Activated CD4-positive, alpha-beta T cell treated with anti-CD3 and anti-CD28 coated beads, Interleukin-2, amount 50 U/mL, for 1 hour (primary cell): ENCODE measurements around the gene SHF.
"Not testable (repeated sequence)": the region's sequence is repeated elsewhere in the genome, so short reads cannot be mapped to it uniquely, and the experiment has no call there.

Experiments used
- DNase-seq: peaks from one replicate; pipeline ENCODE4 v3.0.0-alpha.2; 2020

SHF gene

GRCh38 chr15:45187894-45188830 is at the start of gene SHF:
Gene SHF, minus strand, starts transcription at chr15:45187966. Its CDS starts 15 bp downstream, at chr15:45187951.
- peak; percentile 55 for DNase-seq

GRCh38 chr15:45236806-45237205 is 49.0 kb upstream of the SHF start:
- not testable (repeated sequence) for DNase-seq

GRCh38 chr15:45234562-45235235 is 46.9 kb upstream of the SHF start:
- DNase-seq: no peak

GRCh38 chr15:45231864-45232562 is 44.2 kb upstream of the SHF start:
- DNase-seq: no peak

GRCh38 chr15:45231132-45231531 is 43.4 kb upstream of the SHF start:
- no peak for DNase-seq

DNA sequence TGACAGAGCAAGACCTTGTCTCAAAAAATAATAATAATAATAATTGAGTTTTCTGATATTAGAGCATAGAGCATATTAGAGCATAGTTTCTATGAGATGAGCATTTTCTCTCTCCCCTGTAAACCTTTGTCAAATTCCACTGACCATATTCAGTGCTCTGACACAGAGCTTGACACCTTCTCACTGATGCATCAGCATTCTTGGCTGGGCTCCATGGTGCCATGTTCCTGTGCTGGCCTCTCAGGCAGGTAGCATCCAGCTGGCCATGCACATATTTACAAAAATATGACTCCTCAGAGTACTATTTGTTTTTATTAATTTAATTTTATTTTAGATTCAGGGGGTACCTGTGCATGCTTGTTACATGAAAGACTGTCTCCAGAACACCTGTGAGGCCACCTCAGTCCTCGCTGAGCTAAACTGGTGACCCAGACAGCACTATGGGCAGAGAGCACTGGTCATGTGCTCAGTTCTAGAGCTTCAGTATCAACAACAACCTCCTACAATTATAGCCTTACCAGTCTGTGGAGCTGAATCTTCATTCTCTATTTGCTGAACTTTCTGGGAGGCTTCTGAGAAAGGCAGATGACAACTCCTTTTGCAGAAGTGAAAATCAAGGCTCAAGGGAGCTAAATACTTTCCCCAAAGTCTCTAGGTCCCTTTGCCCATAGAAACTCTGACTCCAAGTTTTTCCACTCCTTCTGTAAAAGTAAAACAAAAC is 42.6 kb upstream of the SHF start:
- no peak for DNase-seq

GRCh38 chr15:45228931-45229330 is 41.2 kb upstream of the SHF start:
- no peak for DNase-seq

DNA sequence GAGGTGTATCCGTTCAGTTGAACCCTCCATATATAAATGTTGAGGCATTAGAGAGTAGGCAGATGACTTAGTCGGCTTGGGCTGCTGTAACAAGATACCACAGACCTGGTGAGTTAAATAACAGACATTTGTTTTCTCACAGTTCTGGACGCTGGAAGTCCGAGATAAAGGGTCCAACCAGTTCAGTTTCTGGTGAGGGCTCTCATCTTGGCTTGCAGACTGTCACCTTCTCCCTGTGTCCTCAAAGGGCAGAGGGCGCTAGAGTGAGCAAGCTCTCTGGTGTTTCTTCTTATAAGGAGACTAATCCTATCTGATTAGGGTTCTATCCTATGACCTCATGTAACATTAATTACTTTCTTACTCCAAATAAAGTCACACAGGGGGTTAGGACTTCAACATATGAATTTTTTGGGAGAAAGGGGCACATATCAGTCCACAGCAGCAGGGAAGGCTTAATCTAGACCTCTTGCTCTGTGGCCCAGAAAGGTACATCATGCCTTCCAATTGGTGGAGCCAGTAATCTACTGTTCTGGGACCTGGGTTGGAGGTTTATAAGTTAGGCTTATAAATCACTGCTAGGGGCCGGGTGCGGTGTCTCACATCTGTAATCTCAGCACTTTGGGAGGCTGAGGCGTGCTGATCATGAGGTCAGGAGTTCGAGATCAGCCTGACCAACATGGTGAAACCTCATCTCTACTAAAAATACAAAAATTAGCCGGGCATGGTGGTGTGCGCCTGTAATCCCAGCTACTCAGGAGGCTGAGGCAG is 37.9 kb upstream of the SHF start:
- no peak for DNase-seq

- no peak for DNase-seq
Observed at GRCh38 chr15:45224621-45225217, 37.0 kb upstream of the SHF start.

DNA sequence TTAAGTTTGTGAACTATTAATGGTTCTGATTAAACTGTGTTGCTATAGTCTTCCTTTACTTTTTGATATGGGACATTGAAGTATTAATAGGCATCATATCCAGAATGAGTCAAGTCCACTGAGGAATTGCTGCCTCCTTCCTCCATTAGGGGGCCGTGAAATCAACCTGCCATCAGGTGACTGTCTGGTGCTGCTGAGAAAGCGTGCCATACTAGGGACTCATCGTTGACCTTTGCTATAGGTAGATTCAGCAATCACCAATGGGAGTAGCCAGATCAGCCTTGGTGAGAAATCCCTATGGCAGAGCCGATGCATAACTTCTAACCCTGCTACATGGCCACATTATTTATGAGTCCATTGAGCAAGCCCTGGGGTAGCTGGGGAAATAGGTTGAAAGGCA is 34.2 kb upstream of the SHF start:
- no peak for DNase-seq

DNA sequence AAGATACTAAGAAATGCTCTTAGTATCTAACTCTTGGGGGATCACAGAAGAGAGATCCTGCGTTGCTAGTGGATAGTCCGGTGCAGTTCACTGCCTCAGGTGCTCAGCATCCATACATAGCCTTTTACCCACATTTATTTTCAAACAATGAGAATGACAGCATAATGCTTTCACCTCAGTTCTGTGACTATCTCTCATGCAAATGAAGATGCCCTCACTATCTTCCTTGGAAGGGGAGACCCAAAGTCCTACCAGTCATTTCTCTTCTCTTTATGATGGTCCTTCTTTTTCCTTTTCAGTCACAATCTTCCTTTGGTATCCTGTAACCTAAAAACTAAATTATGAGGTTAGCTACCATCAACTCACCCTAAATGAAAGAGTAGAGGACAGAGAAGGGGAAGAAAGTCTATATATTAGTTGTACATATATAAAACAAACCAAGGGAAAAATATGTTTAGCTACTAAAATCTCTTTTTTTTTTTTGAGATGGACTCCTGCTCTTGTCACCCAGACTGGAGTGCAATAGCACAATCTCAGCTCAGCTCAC is 33.4 kb upstream of the SHF start:
- DNase-seq: no peak

- DNase-seq: no peak
Observed at GRCh38 chr15:45212493-45212892, 24.7 kb upstream of the SHF start.

- DNase-seq: peak; percentile 52
Observed at GRCh38 chr15:45205192-45205591, 17.4 kb upstream of the SHF start.

DNA sequence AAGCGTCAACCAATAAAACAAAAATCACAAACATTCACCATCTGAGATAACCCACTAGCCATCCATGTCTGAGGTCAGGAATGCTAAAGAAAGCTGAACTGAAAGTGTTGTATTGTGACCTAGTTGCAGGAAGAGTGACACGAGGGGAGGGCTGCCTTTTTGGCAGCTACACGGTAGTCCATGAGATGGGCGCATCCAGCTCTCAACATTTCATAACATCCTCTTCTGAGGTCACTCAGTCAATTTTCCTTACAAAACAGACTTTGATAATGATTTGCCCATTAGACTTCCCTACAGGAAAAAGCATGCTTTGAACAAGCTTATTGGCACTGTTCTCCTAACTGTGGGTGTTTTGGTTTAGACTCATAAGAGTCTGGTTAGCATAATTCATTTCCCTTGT is 15.4 kb upstream of the SHF start:
- no peak for DNase-seq

DNA sequence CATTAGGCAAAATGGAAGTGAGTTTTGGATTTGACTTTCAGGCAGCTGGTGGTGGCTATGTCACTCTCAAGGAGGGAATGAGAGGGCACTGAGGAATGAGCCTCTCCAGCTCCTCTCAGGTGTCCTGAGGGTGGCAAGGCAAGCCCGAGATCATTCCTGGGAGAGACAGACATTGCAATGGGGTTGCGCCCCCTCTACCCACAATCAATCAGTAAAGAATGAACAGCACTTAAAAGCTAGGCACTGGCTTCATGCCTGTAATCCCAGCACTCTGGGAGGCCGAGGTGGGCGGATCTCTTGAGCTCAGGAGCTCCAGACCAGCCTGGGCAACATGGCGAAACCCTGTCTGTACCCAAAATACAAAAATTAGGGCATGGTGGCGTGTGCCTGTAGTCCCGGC is 14.1 kb upstream of the SHF start:
- DNase-seq: no peak

DNA sequence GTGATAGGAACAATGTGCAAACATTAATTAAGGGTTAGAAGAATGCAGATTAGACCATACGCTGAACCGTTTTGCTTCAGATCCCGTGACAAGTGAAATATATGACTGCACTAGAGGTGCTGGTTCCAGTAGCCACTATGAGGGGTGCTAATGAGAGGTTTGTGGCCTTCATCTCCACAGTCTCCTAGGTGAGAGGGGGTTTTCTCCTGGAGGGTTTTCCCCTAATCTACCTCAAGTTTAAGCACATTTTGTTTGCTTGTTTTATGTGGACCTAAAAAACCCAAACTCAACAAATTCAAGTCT is 13.7 kb upstream of the SHF start:
- DNase-seq: no peak

GRCh38 chr15:45200799-45201556 is 13.2 kb upstream of the SHF start:
- peak; percentile 74 for DNase-seq

DNA sequence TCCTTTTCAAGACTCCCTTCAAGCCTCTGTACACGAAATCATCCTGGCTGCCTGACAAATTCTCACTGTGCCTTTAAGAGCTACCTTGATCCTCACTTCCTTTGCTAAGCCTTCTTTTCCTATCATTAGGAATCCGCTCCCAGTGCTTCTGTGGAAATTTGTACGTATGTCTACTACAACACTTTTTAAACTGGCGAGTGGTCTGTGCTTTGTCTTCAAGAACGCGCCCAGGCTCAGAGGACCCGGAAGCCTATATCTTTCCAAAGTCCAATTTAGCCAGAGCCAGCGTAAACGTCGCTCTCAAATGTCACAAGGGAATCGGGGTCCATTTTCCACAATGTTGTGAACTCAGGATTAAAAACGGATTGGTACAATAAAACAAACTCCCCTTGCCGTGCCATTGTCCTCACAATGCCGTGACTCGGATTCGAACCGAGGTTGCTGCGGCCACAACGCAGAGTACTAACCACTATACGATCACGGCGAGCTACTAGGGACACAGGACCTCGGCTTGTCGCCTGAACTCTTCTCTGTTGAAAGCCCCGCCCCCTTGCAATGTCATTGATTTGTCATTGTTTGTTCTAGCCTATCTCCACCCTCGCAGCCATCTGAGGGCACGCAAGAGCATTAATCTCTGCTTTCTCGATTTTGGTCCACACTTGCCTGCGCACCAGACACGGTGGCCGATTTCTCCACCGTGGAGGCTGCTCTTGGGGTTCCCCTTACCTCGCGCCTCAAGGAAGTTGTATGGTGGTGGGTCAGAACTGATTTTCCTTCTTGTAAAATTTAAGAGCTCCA is 12.4 kb upstream of the SHF start:
- DNase-seq: peak; percentile 96

GRCh38 chr15:45199136-45199810 is 11.5 kb upstream of the SHF start:
- peak; percentile 22 for DNase-seq
